ENCODE data around the gene ARHGAP25.

Gene ARHGAP25

DNA sequence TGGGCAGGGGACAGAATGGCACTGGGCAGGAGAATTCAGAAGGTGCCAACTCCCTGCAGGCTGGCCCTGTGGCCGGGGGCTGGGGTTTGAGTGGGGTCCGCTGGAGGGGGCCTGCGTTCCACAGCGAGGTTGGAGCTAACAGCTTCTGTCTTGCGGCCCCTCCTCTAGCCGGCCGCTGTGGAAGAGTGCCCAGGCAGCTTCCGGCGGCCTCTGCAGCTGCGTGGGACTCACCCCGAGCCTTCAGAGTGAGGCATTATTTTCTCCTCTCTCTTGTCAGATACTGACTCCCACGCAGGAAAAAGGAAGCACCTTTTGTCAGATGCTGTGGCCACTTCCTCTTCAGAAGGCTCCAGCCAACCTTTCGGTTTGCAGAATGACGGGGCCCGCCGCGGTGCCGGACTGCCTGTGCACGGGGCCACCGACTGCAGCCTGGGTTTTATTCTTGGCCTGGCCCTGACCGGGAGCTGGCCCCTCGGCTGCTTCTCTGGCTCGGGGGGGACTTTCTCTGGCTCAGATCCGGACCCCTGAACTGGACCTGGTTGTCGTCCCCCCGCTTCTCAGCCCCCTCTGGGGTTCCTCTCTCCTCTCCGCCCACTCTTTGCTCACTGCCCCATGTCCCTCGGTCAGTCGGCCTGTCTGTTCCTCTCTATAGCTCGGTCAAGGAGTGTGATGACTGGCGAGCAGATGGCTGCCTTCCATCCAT lies 40.1 kb downstream of the ARHGAP25 start:
- DNase-seq (ENCODE audit: low read depth in 2 of 2): peak; percentile 77
- TF ChIP-seq, protein P1, sequence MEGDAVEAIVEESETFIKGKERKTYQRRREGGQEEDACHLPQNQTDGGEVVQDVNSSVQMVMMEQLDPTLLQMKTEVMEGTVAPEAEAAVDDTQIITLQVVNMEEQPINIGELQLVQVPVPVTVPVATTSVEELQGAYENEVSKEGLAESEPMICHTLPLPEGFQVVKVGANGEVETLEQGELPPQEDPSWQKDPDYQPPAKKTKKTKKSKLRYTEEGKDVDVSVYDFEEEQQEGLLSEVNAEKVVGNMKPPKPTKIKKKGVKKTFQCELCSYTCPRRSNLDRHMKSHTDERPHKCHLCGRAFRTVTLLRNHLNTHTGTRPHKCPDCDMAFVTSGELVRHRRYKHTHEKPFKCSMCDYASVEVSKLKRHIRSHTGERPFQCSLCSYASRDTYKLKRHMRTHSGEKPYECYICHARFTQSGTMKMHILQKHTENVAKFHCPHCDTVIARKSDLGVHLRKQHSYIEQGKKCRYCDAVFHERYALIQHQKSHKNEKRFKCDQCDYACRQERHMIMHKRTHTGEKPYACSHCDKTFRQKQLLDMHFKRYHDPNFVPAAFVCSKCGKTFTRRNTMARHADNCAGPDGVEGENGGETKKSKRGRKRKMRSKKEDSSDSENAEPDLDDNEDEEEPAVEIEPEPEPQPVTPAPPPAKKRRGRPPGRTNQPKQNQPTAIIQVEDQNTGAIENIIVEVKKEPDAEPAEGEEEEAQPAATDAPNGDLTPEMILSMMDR (IDR thresholded peaks at IDR 0.05; ENCODE audit: low read depth, low read length): no peak
- H3K4me3 ChIP-seq (replicated peaks in 1 of 2; ENCODE audit: low read depth in 2 of 2, low read length in 2 of 2): peak overlapping the region; percentile 8 to 50

- no peak for DNase-seq (ENCODE audit: low read depth in 2 of 2)
- peak overlapping the region; percentile 8 to 50 for H3K4me3 ChIP-seq (replicated peaks in 1 of 2; ENCODE audit: low read depth in 2 of 2, low read length in 2 of 2)
- TF ChIP-seq, protein P1 (IDR thresholded peaks at IDR 0.05; ENCODE audit: low read depth, low read length): no peak
Measured at GRCh38 chr2:68775272-68775842, 40.7 kb downstream of the ARHGAP25 start.

DNA sequence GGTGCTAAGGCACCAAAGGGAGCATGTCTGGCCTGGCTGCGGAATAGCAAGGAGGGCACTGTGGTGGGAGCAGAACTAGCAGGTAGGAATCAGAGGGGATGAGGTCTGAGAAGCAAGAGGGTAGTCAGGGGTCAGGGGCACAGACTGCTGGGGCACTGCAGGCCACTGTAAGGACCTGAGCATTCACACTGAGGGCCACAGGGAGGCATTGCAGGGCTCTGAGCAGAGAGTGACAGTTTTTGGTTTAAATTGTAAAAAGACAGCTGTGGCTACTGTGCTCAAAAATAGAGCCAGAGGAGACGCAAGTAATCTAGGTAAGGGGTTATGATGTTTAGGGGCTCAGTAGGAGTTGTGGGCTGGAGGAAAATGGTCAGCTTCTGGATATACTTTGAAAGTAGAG lies 41.5 kb downstream of the ARHGAP25 start:
- TF ChIP-seq, protein P1 (IDR thresholded peaks at IDR 0.05; ENCODE audit: low read depth, low read length): peak; percentile 22
- DNase-seq (ENCODE audit: low read depth in 2 of 2): no peak
- peak overlapping the region in 1 of 2 donors; percentile 5 for H3K4me3 ChIP-seq (replicated peaks in 1 of 2; ENCODE audit: low read depth in 2 of 2, low read length in 2 of 2)

GRCh38 chr2:68779595-68779994 lies 45.0 kb downstream of the ARHGAP25 start:
- H3K4me3 ChIP-seq (replicated peaks in 1 of 2; ENCODE audit: low read depth in 2 of 2, low read length in 2 of 2): no peak overlapping the region
- TF ChIP-seq, protein P1 (IDR thresholded peaks at IDR 0.05; ENCODE audit: low read depth, low read length): no peak
- no peak for DNase-seq (ENCODE audit: low read depth in 2 of 2)

- TF ChIP-seq, protein P1 (IDR thresholded peaks at IDR 0.05; ENCODE audit: low read depth, low read length): no peak
- no peak for DNase-seq (ENCODE audit: low read depth in 2 of 2)
- H3K4me3 ChIP-seq (replicated peaks in 1 of 2; ENCODE audit: low read depth in 2 of 2, low read length in 2 of 2): no peak overlapping the region
Measured at GRCh38 chr2:68784188-68784587, 49.6 kb downstream of the ARHGAP25 start.

GRCh38 chr2:68784915-68785314 lies 50.3 kb downstream of the ARHGAP25 start:
- no peak overlapping the region for H3K4me3 ChIP-seq (replicated peaks in 1 of 2; ENCODE audit: low read depth in 2 of 2, low read length in 2 of 2)
- TF ChIP-seq, protein P1 (IDR thresholded peaks at IDR 0.05; ENCODE audit: low read depth, low read length): no peak

More at GRCh38 chr2:68784915-68785314, 50.3 kb downstream of the ARHGAP25 start:
- DNase-seq (ENCODE audit: low read depth in 2 of 2): no peak
